NCI-H82 treated with DMSO at 0.1 percent for 48 hours (cell line): ENCODE measurements around the gene ATP1B3.
"Not testable (repeated sequence)": the region's sequence is repeated elsewhere in the genome, so short reads cannot be mapped to it uniquely, and the experiment has no call there.

Experiments used
- DNase-seq: peaks from one replicate; lab custom pipeline; 2025; ENCODE audit not compliant: unreplicated experiment; lab: John Stamatoyannopoulos, UW

ATP1B3 gene

GRCh38 chr3:141941093-141941492 lies 64.7 kb downstream of the ATP1B3 start:
- DNase-seq: no peak

- DNase-seq: no peak
Measured at GRCh38 chr3:141942006-141942405, 65.6 kb downstream of the ATP1B3 start.

- no peak for DNase-seq
Measured at GRCh38 chr3:141945726-141946485, 69.5 kb downstream of the ATP1B3 start.

GRCh38 chr3:141949399-141949798 lies 73.0 kb downstream of the ATP1B3 start:
- no peak for DNase-seq

- no peak for DNase-seq
Measured at GRCh38 chr3:141949972-141950371, 73.5 kb downstream of the ATP1B3 start.

GRCh38 chr3:141950572-141951493 lies 74.4 kb downstream of the ATP1B3 start:
- DNase-seq: no peak

GRCh38 chr3:141952611-141953010 lies 76.2 kb downstream of the ATP1B3 start:
- DNase-seq: no peak

GRCh38 chr3:141955175-141955574 lies 78.7 kb downstream of the ATP1B3 start:
- peak; percentile 20 for DNase-seq

- DNase-seq: no peak
Measured at GRCh38 chr3:141959589-141960554, 83.4 kb downstream of the ATP1B3 start.

- no peak for DNase-seq
Measured at GRCh38 chr3:141960731-141961130, 84.3 kb downstream of the ATP1B3 start.

- no peak for DNase-seq
Measured at GRCh38 chr3:141963301-141963700, 86.9 kb downstream of the ATP1B3 start.

GRCh38 chr3:141965471-141965870 lies 89.0 kb downstream of the ATP1B3 start:
- DNase-seq: no peak

- DNase-seq: no peak
Measured at GRCh38 chr3:141969711-141970110, 93.3 kb downstream of the ATP1B3 start.

GRCh38 chr3:141971571-141971970 lies 95.1 kb downstream of the ATP1B3 start:
- no peak for DNase-seq

- peak; percentile 18 for DNase-seq
Measured at GRCh38 chr3:141972399-141972798, 96.0 kb downstream of the ATP1B3 start.

- DNase-seq: not testable (repeated sequence)
Measured at GRCh38 chr3:141974777-141975176, 98.3 kb downstream of the ATP1B3 start.
